ENCODE results near the gene P2RX4. TPM values are rescaled to one million over a fixed set of nuclear protein-coding genes. Genes with fewer than 3 reads are reported as not detected.
"Not testable (repeated sequence)": the region's sequence is repeated elsewhere in the genome, so short reads cannot be mapped to it uniquely, and the experiment has no call there.

The P2RX4 gene
- total RNA-seq, 2 donors from 2014 or later, result 11.5 to 21.1 TPM

DNA sequence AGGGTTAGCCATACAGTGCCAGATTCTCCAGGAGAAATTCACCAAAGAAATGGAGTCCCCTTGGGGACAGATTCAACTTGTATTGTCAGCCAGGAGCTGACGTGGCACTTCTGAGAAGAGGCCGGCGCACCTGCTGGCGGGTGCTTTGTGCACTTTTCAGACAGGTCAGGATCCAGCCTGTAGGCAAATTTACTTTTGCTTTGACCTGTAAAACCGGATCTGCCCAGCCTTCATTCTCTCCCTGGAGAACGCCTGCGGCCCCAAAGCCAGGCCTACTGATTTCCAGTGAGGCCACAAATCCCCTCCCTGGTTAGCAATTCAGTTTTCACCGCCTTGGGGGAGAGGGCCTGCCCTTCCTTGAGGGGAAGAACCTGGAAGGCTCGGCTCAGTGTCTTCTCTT is 17.4 kb downstream of the P2RX4 start:
- no peak for DNase-seq
- H3K9ac ChIP-seq (ENCODE audit: extremely low read depth, low read length, poor library complexity, severe bottlenecking), result no peak overlapping the region
- Mint-ChIP-seq H3K27ac (no peak overlapping the region), H3K27me3 (ENCODE audit: insufficient read depth) (no peaks in the 10 kb centered on the region), H3K4me1 (no peaks in the 10 kb centered on the region), H3K4me3 (no peak overlapping the region), H3K36me3 (ENCODE audit: low read depth) (peaks cover 24% of the 10 kb centered on the region), H3K9me3 (no peaks in the 10 kb centered on the region)
- no peaks in the 10 kb centered on the region for H3K27me3 ChIP-seq (ENCODE audit: control insufficient read depth, insufficient read depth, low read length, poor library complexity, severe bottlenecking)
- no peak overlapping the region for H3K4me3 ChIP-seq (ENCODE audit: low read length)
- H3K4me1 ChIP-seq (ENCODE audit: control insufficient read depth, insufficient read depth, low read length), result no peaks in the 10 kb centered on the region
- WGBS, 2 experiments (ENCODE audit: insufficient coverage in 1 of 2, insufficient read length in 1 of 2), result 90 to 92% methylated on average over 8 to 9 of the region's 9 CpGs
- peaks cover 15% of the 10 kb centered on the region for H3K36me3 ChIP-seq (ENCODE audit: control insufficient read depth, insufficient read depth, low read length)
- H3K27ac ChIP-seq (ENCODE audit: low read depth, low read length), result no peak overlapping the region
- H3K9me3 ChIP-seq (ENCODE audit: control insufficient read depth, low read length), result no peaks in the 10 kb centered on the region
- TF ChIP-seq, protein P1, sequence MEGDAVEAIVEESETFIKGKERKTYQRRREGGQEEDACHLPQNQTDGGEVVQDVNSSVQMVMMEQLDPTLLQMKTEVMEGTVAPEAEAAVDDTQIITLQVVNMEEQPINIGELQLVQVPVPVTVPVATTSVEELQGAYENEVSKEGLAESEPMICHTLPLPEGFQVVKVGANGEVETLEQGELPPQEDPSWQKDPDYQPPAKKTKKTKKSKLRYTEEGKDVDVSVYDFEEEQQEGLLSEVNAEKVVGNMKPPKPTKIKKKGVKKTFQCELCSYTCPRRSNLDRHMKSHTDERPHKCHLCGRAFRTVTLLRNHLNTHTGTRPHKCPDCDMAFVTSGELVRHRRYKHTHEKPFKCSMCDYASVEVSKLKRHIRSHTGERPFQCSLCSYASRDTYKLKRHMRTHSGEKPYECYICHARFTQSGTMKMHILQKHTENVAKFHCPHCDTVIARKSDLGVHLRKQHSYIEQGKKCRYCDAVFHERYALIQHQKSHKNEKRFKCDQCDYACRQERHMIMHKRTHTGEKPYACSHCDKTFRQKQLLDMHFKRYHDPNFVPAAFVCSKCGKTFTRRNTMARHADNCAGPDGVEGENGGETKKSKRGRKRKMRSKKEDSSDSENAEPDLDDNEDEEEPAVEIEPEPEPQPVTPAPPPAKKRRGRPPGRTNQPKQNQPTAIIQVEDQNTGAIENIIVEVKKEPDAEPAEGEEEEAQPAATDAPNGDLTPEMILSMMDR (conservative IDR thresholded peaks at IDR 0.05), result no peak

DNA sequence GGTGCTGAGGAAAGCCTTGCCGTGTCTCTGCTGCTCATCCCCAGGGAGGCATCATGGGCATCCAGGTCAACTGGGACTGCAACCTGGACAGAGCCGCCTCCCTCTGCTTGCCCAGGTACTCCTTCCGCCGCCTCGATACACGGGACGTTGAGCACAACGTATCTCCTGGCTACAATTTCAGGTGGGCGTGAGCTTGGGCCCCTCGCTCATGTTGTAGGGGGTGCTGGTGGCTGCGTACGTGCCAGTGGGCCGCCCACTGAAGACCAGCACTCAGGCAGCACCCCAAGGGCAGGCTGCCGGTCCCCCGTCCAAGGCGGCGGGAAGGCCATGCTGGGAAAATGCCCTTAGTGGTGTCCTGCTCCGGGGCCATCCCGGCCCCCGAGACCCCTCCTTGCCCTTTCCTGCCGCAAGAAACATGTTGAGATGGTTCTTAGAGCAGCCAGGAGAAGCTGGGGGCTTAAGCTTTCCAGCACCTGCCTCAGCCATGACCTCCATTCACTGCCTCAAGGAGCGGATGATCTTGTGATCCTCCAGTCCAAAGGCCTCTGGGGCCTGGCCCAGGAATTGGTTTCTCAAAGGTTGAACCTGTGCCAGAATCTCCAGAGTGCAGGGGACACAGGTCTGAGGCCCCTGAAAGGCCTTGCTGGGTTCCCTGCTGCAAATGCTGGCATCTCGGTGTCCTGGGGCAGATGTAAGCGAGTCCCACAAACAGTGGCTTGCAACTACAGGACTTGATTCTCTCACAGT is 19.2 kb downstream of the P2RX4 start:
- no peak overlapping the region for H3K4me3 Mint-ChIP-seq
- no peak overlapping the region for H3K9ac ChIP-seq (ENCODE audit: extremely low read depth, low read length, poor library complexity, severe bottlenecking)
- WGBS, 2 experiments (ENCODE audit: insufficient coverage in 1 of 2, insufficient read length in 1 of 2), result 93 to 96% methylated on average over 14 to 24 of the region's 24 CpGs
- DNase-seq, result no peak
- H3K4me3 ChIP-seq (ENCODE audit: low read length), result no peak overlapping the region
- peaks cover 17% of the 10 kb centered on the region for H3K36me3 Mint-ChIP-seq (ENCODE audit: low read depth)
- no peaks in the 10 kb centered on the region for H3K27me3 ChIP-seq (ENCODE audit: control insufficient read depth, insufficient read depth, low read length, poor library complexity, severe bottlenecking)
- TF ChIP-seq, protein P1 (conservative IDR thresholded peaks at IDR 0.05), result no peak
- H3K27me3 Mint-ChIP-seq (ENCODE audit: insufficient read depth), result no peaks in the 10 kb centered on the region
- no peak overlapping the region for H3K27ac Mint-ChIP-seq
- no peak overlapping the region for H3K27ac ChIP-seq (ENCODE audit: low read depth, low read length)
- H3K36me3 ChIP-seq (ENCODE audit: control insufficient read depth, insufficient read depth, low read length), result peaks cover 9% of the 10 kb centered on the region
- no peaks in the 10 kb centered on the region for H3K4me1 Mint-ChIP-seq
- no peaks in the 10 kb centered on the region for H3K9me3 ChIP-seq (ENCODE audit: control insufficient read depth, low read length)
- no peaks in the 10 kb centered on the region for H3K4me1 ChIP-seq (ENCODE audit: control insufficient read depth, insufficient read depth, low read length)
- no peaks in the 10 kb centered on the region for H3K9me3 Mint-ChIP-seq

DNA sequence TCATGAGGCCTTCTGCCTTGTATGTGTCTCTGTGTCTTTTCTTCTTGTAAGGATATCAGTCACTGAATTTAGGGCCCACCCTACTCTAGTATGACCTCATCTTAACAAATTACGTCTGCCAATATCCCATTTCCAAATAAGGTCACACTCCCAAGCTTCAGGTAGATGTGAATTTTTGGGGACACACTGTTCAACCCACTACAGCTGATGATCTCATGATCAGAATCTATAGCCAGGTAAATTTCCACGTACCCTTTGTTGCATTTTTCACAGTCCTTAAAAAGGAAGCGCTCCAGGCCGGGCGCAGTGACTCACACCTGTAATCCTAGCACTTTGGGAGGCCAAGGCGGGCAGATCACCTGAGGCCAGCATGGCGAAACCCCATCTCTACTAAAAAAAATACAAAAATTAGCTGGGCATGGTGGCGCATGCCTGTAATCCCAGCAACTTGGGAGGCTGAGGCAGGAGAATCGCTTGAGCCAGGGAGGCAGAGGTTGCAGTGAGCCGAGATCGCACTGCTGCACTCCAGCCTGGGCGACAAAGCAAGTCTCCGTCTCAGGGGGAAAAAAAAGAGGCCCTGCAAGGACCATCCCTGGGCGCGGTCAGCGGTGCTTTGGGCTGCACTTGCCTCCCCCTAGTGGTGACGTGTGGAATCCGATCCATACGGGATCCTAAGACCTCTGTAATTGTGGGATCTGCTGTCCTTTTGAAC is 20.1 kb downstream of the P2RX4 start:
- H3K4me1 ChIP-seq (ENCODE audit: control insufficient read depth, insufficient read depth, low read length); H3K27ac ChIP-seq (ENCODE audit: low read depth, low read length); H3K9me3 Mint-ChIP-seq; H3K9me3 ChIP-seq (ENCODE audit: control insufficient read depth, low read length); H3K27me3 Mint-ChIP-seq (ENCODE audit: insufficient read depth); H3K27me3 ChIP-seq (ENCODE audit: control insufficient read depth, insufficient read depth, low read length, poor library complexity, severe bottlenecking); H3K4me1 Mint-ChIP-seq; H3K4me3 ChIP-seq (ENCODE audit: low read length); H3K4me3 Mint-ChIP-seq: not testable (repeated sequence)
- peak overlapping the region; percentile 6 for H3K9ac ChIP-seq (ENCODE audit: extremely low read depth, low read length, poor library complexity, severe bottlenecking)
- peak; percentile 98 for DNase-seq
- 49 to 54% methylated on average over 11 to 19 of the region's 19 CpGs for WGBS, 2 experiments (ENCODE audit: insufficient coverage in 1 of 2, insufficient read length in 1 of 2)
- TF ChIP-seq, protein P1 (conservative IDR thresholded peaks at IDR 0.05), result peak; percentile 95
- peaks cover 14% of the 10 kb centered on the region for H3K36me3 ChIP-seq (ENCODE audit: control insufficient read depth, insufficient read depth, low read length)
- H3K36me3 Mint-ChIP-seq (ENCODE audit: low read depth), result peaks cover 22% of the 10 kb centered on the region
- peak overlapping the region; percentile 22 for H3K27ac Mint-ChIP-seq
